Keratinocyte (primary cell): ENCODE data around the gene PRKAG2. TPM values are rescaled to one million over a fixed set of nuclear protein-coding genes. Genes with fewer than 3 reads are reported as not detected.

Experiments used
- DNase-seq: peaks from one replicate; pipeline ENCODE4 v3.0.0-alpha.2; 2011; ENCODE audit warnings: low read depth, missing footprints, low spot score
- FAIRE-seq: peaks from 2 replicates; lab custom pipeline; 2011; peaks lifted over from hg19 to GRCh38; lab: Jason Lieb, UNC
- H2AFZ ChIP-seq: 2 replicates; pipeline ENCODE4 v1.6.0; 2012; ENCODE audit warnings: low read length, control low read depth, inconsistent platforms; ENCODE audit not compliant: control insufficient read depth
- H3K27ac ChIP-seq: 2 replicates; pipeline ENCODE4 v1.5.1; 2011; ENCODE audit warnings: low read length; ENCODE audit not compliant: control insufficient read depth, insufficient read depth
- H3K27me3 ChIP-seq: 3 replicates; pipeline ENCODE4 v1.6.0; 2011; ENCODE audit warnings: low read length; ENCODE audit not compliant: control insufficient read depth, insufficient read depth; ENCODE audit errors: extremely low read depth
- H3K36me3 ChIP-seq, 2 experiments: 2 replicates in 1 of 2; 3 replicates in 1 of 2; pipeline ENCODE4 v1.5.1; 2011; ENCODE audit warnings: low read length in 2 of 2, mild to moderate bottlenecking in 1 of 2; ENCODE audit not compliant: control insufficient read depth in 2 of 2, insufficient read depth in 2 of 2; ENCODE audit errors: extremely low read depth in 1 of 2
- H3K4me1 ChIP-seq: 3 replicates; pipeline ENCODE4 v1.5.1; 2011; ENCODE audit warnings: low read length; ENCODE audit not compliant: control insufficient read depth, insufficient read depth; ENCODE audit errors: extremely low read depth
- H3K4me2 ChIP-seq: 3 replicates; pipeline ENCODE4 v1.6.0; 2011; ENCODE audit warnings: low read depth, low read length; ENCODE audit not compliant: control insufficient read depth, insufficient read depth; ENCODE audit errors: extremely low read depth
- H3K4me3 ChIP-seq, 3 experiments: fragments of 200-600 bp in 1 of 3; sonication (generic) in 1 of 3; 2 replicates in 2 of 3; 3 replicates in 1 of 3; pipeline ENCODE4 v1.5.1; 2011 to 2016; ENCODE audit warnings: low read length in 3 of 3, mild to moderate bottlenecking in 3 of 3, control low read depth in 2 of 3, inconsistent platforms in 1 of 3, low read depth in 1 of 3, mixed read lengths in 1 of 3, mixed run types in 1 of 3, moderate library complexity in 1 of 3; ENCODE audit not compliant: control insufficient read depth in 2 of 3, insufficient read depth in 2 of 3; ENCODE audit errors: extremely low read depth in 1 of 3
- H3K79me2 ChIP-seq: 2 replicates; pipeline ENCODE4 v1.6.0; 2012; ENCODE audit warnings: low read length; ENCODE audit not compliant: control insufficient read depth, insufficient read depth
- H3K9ac ChIP-seq: 3 replicates; pipeline ENCODE4 v1.6.0; 2011; ENCODE audit warnings: low read length; ENCODE audit not compliant: control insufficient read depth, insufficient read depth; ENCODE audit errors: extremely low read depth
- H3K9me1 ChIP-seq: 3 replicates; pipeline ENCODE4 v1.6.0; 2011; ENCODE audit warnings: low read length; ENCODE audit not compliant: control insufficient read depth, insufficient read depth; ENCODE audit errors: extremely low read depth
- H3K9me3 ChIP-seq: 2 replicates; pipeline ENCODE4 v1.5.1; 2012; ENCODE audit warnings: low read depth, low read length; ENCODE audit not compliant: control insufficient read depth
- H4K20me1 ChIP-seq: 3 replicates; pipeline ENCODE4 v1.6.0; 2011; ENCODE audit warnings: low read length; ENCODE audit not compliant: control insufficient read depth, insufficient read depth; ENCODE audit errors: extremely low read depth
- EZH2 ChIP-seq: IDR thresholded peaks from one replicate; pipeline ENCODE4 v1.6.1; 2012; ENCODE audit warnings: inconsistent platforms, mild to moderate bottlenecking, low read length, moderate library complexity
- dilution Hi-C: fragments of 300-500 bp; cut with MboI; formaldehyde crosslinking; loops from one replicate; pipeline ENCODE4 v1.7.0; 2020; ENCODE audit warnings: low sequenced_read_pairs; ENCODE audit not compliant: extremely low pct_ligation_motif_present
- polyA plus RNA-seq, 5 experiments: library from polyadenylated mRNA; depleted of rRNA in 3 of 5; stranded (reverse) in 3 of 5; stranded (forward) in 1 of 5; unstranded in 1 of 5; fragments of >200 nt; gene quantifications; 1 replicate in 1 of 5; 2 replicates in 3 of 5; 3 replicates in 1 of 5; pipeline versions ENCODE4 v1.2.1 to v1.2.3, GENCODE V29; 2011 to 2012; ENCODE audit warnings: missing spikeins in 2 of 5, low read depth in 1 of 5, low replicate concordance in 1 of 5
- TF ChIP-seq, protein P1 (sequence below), 3 experiments: IDR thresholded peaks in 1 of 3; conservative IDR thresholded peaks in 1 of 3; optimal IDR thresholded peaks in 1 of 3; 2 replicates in 2 of 3; 3 replicates in 1 of 3; pipeline versions ENCODE3 to v1.5.1; 2011; ENCODE audit warnings: low read length in 3 of 3, mild to moderate bottlenecking in 3 of 3, moderate library complexity in 2 of 3, control low read depth in 1 of 3, inconsistent platforms in 1 of 3; ENCODE audit not compliant: insufficient read depth in 2 of 3; ENCODE audit errors: extremely low read depth in 1 of 3

Gene PRKAG2
- polyA plus RNA-seq, 1 donor (not counting 4 experiments of a cell fraction or from before 2014, with no cell fraction given): 39.5 TPM

DNA sequence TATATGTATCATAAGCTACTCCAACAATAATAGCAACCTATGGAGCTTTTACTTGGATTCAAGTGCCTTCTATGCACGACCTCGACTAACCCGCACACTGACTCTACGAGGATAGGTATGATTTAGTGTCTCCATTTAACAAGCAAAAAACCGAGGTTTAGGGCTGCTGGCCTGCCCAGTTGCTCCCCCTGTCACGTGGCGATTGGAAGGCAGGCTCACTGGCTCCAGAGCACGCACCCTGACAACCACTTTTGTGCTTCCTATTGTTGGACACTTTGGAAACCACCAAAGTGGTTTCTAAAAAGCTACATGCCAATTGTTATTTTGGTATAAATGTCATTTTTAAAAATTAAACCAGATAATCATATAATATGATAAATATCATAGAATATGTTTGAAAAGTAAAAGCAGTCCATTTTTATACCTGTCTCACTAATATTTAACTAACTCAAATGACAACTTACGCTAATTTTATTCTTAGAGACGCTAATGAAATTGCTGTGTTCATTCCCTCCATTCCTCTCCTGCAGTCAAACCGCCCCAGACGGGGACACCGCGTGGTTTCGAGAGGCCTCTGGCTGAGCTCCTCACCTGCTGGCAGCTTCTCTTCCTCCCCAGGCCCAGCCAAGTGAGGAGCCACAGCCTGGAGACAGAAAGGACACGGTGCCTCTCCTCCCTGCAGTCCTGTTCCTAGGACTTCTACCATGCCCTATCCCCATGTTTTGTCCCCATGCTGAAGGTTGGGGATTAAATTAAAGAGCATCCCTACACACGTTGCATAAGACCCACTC is 335.0 kb downstream of the PRKAG2 start:
- no peaks in the 10 kb centered on the region for H3K79me2 ChIP-seq
- peaks cover 4% of the 10 kb centered on the region for H3K4me1 ChIP-seq
- H3K36me3 ChIP-seq: no peaks in the 10 kb centered on the region
- no peak overlapping the region for H3K9ac ChIP-seq
- no peak for TF ChIP-seq EZH2
- TF ChIP-seq, protein P1, sequence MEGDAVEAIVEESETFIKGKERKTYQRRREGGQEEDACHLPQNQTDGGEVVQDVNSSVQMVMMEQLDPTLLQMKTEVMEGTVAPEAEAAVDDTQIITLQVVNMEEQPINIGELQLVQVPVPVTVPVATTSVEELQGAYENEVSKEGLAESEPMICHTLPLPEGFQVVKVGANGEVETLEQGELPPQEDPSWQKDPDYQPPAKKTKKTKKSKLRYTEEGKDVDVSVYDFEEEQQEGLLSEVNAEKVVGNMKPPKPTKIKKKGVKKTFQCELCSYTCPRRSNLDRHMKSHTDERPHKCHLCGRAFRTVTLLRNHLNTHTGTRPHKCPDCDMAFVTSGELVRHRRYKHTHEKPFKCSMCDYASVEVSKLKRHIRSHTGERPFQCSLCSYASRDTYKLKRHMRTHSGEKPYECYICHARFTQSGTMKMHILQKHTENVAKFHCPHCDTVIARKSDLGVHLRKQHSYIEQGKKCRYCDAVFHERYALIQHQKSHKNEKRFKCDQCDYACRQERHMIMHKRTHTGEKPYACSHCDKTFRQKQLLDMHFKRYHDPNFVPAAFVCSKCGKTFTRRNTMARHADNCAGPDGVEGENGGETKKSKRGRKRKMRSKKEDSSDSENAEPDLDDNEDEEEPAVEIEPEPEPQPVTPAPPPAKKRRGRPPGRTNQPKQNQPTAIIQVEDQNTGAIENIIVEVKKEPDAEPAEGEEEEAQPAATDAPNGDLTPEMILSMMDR (optimal IDR thresholded peaks at IDR 0.05 in 1 of 3, IDR thresholded peaks at IDR 0.05 in 1 of 3, conservative IDR thresholded peaks at IDR 0.05 in 1 of 3; ENCODE audit: extremely low read depth in 1 of 3, insufficient read depth in 2 of 3, low read length in 3 of 3): no peak
- no peaks in the 10 kb centered on the region for H3K9me1 ChIP-seq
- H3K27ac ChIP-seq: no peak overlapping the region
- H4K20me1 ChIP-seq: no peaks in the 10 kb centered on the region
- DNase-seq (no peak), FAIRE-seq (no peak)
- no peaks in the 10 kb centered on the region for H3K27me3 ChIP-seq
- no peak overlapping the region for H3K4me2 ChIP-seq
- no peak overlapping the region for H2AFZ ChIP-seq
- dilution Hi-C loops: no loop called here
- H3K9me3 ChIP-seq: no peaks in the 10 kb centered on the region
- H3K4me3 ChIP-seq: no peak overlapping the region

DNA sequence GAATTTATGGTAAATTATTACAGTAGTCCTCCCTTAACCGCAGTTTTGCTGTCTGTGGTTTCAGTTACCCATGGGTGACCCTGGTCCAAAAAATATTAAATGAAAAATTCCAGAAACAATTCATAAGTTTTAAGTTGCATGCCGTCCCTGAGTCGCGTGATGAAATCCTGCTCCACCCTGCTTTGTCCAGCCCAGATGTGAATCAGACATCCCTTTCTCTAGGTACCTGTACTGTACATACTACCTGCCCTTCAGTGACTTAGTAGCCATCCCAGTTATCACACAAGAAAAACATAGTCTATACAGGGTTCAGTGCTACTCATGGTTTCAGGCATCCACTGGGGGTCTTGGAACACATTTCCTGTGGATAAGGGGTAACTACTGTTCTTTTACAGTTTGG is 336.8 kb downstream of the PRKAG2 start:
- Histone ChIP-seq H3K4me1 (peaks cover 4% of the 10 kb centered on the region), H2AFZ (no peak overlapping the region), H3K4me2 (no peak overlapping the region), H3K27ac (no peak overlapping the region), H4K20me1 (no peaks in the 10 kb centered on the region), H3K27me3 (no peaks in the 10 kb centered on the region), H3K9me1 (no peaks in the 10 kb centered on the region), H3K9ac (no peak overlapping the region), H3K4me3 (no peak overlapping the region), H3K36me3 (no peaks in the 10 kb centered on the region), H3K9me3 (no peaks in the 10 kb centered on the region), H3K79me2 (no peaks in the 10 kb centered on the region)
- DNase-seq (no peak), FAIRE-seq (no peak)
- dilution Hi-C loops: no loop called here
- TF ChIP-seq, protein P1 (optimal IDR thresholded peaks at IDR 0.05 in 1 of 3, IDR thresholded peaks at IDR 0.05 in 1 of 3, conservative IDR thresholded peaks at IDR 0.05 in 1 of 3; ENCODE audit: extremely low read depth in 1 of 3, insufficient read depth in 2 of 3, low read length in 3 of 3): no peak
- TF ChIP-seq EZH2: no peak
